GM10266 (cell line): ENCODE results near the gene TJP1.

Experiments
- DNase-seq: peaks from one replicate; pipeline ENCODE4 v3.0.0; 2012; ENCODE audit errors: extremely low spot score
- CTCF ChIP-seq: IDR thresholded peaks from 2 replicates; pipeline ENCODE4 v1.5.1; 2012; ENCODE audit warnings: mild to moderate bottlenecking, low read depth; ENCODE audit not compliant: control insufficient read depth, insufficient read depth; ENCODE audit errors: missing control alignments

The TJP1 gene

DNA sequence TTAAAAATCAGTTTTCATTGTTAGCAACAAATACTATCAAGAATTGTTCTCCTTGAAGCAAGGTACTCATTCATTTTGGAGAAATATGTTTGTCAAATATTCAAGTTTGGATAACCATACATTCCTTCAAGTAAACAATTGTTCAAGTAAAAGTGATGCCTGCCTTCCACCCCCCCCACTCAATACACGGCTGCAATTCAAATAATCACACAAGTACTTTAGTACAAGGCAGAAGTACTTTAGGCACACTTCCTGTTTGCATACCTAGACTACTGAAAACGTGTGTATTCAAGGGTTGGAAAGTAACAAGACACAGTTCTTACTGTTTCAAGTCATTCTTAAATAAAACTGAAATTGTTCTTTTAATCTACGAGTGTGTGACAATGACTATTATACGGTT is 45.4 kb downstream of the TJP1 start:
- no peak for TF ChIP-seq CTCF
- no peak for DNase-seq

- no peak for TF ChIP-seq CTCF
- DNase-seq, result no peak
These were observed 47.4 kb downstream of the TJP1 start for GRCh38 chr15:29774900-29775299.

DNA sequence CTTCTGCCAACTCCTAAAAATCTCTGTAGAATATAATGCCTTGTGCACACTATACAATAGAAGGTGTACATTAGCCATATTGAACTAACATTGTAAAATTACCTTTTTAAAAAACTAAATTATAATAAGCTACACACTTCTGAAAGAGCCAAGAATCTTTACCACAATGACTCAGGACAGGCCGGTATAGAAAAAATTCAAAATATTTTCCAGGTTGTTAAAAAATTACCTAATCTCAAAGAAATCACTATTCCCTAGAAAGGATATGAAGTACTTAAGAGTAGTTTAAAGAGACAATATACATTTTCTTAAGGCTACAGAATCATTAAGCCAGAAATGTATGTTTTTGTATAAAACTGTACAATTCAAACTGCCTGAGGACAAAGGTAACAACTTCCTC is 48.5 kb downstream of the TJP1 start:
- no peak for TF ChIP-seq CTCF
- DNase-seq, result no peak

- no peak for TF ChIP-seq CTCF
- DNase-seq, result no peak
These were observed 49.3 kb downstream of the TJP1 start for GRCh38 chr15:29773000-29773399.

GRCh38 chr15:29770796-29771195 is 51.5 kb downstream of the TJP1 start:
- DNase-seq, result no peak
- TF ChIP-seq CTCF, result no peak

GRCh38 chr15:29765898-29766527 is 56.3 kb downstream of the TJP1 start:
- no peak for DNase-seq
- TF ChIP-seq CTCF, result no peak

- TF ChIP-seq CTCF, result no peak
- DNase-seq, result no peak
These were observed 56.9 kb downstream of the TJP1 start for GRCh38 chr15:29765234-29765841.
